Endothelial cell of umbilical vein (primary cell): ENCODE results near the gene GIGYF2. TPM values are rescaled to one million over a fixed set of nuclear protein-coding genes. Genes with fewer than 3 reads are reported as not detected.

ENCODE experiments used
- BruUV-seq: library from RNA; stranded (reverse); fragments of 400-500 nt; replicated peaks from 2 replicates; lab custom pipeline; 2021; lab: Mats Ljungman, UMichigan
- CTCF ChIA-PET: fragments of 300-600, 350-600 bp; sonication (Branson Sonifier 250); formaldehyde crosslinking; loops from one replicate; lab custom pipeline; 2021; ENCODE audit warnings: antibody characterized with exemption, inconsistent platforms; lab: Charles Lee
- POLR2A ChIA-PET: fragments of 300-600, 350-600 bp; sonication (Branson Sonifier 250); formaldehyde crosslinking; loops from one replicate; lab custom pipeline; 2021; ENCODE audit warnings: antibody characterized with exemption, inconsistent platforms; lab: Charles Lee
- DNase-seq: peaks from one replicate; pipeline ENCODE4 v3.0.0-alpha.2; 2011; ENCODE audit warnings: low read depth, low spot score
- FAIRE-seq: peaks from 2 replicates; lab custom pipeline; 2011; peaks lifted over from hg19 to GRCh38; lab: Jason Lieb, UNC
- H2AFZ ChIP-seq: 2 replicates; pipeline ENCODE4 v1.6.0; 2012; ENCODE audit warnings: low read depth, low read length, control low read depth, inconsistent platforms
- H3K27ac ChIP-seq: 2 replicates; pipeline ENCODE4 v1.5.1; 2011; ENCODE audit warnings: low read depth, mild to moderate bottlenecking, control low read depth, low read length, moderate library complexity; ENCODE audit not compliant: insufficient read depth
- H3K27me3 ChIP-seq, 2 experiments: 2 replicates each; pipeline versions ENCODE4 v1.6.0 to v1.6.1; 2011; ENCODE audit warnings: low read length in 2 of 2, mixed read lengths in 1 of 2; ENCODE audit not compliant: control insufficient read depth in 2 of 2, insufficient read depth in 2 of 2
- H3K36me3 ChIP-seq, 2 experiments: 2 replicates in 1 of 2; 3 replicates in 1 of 2; pipeline ENCODE4 v1.5.1; 2011; ENCODE audit warnings: low read length in 2 of 2, mild to moderate bottlenecking in 1 of 2, moderate library complexity in 1 of 2; ENCODE audit not compliant: control insufficient read depth in 2 of 2, insufficient read depth in 2 of 2; ENCODE audit errors: extremely low read depth in 1 of 2
- H3K4me1 ChIP-seq: 3 replicates; pipeline ENCODE4 v1.5.1; 2011; ENCODE audit warnings: mild to moderate bottlenecking, low read length; ENCODE audit not compliant: control insufficient read depth, insufficient read depth; ENCODE audit errors: extremely low read depth
- H3K4me2 ChIP-seq: 2 replicates; pipeline ENCODE4 v1.6.1; 2011; ENCODE audit warnings: low read length, control low read depth, mixed read lengths; ENCODE audit not compliant: insufficient read depth
- H3K4me3 ChIP-seq, 3 experiments: fragments of 200-600 bp in 1 of 3; sonication (generic), shearing (Covaris generic) in 1 of 3; replicated peaks in 1 of 3; 2 replicates each; pipeline ENCODE4 v1.5.1; 2011 to 2016; ENCODE audit warnings: control low read depth in 3 of 3, low read length in 3 of 3, mild to moderate bottlenecking in 2 of 3, inconsistent platforms in 1 of 3, low read depth in 1 of 3, moderate library complexity in 1 of 3; ENCODE audit not compliant: insufficient read depth in 1 of 3
- H3K79me2 ChIP-seq: 2 replicates; pipeline ENCODE4 v1.6.0; 2012; ENCODE audit warnings: low read length, inconsistent platforms; ENCODE audit not compliant: control insufficient read depth, insufficient read depth
- H3K9ac ChIP-seq: replicated peaks from 2 replicates; pipeline ENCODE3; 2011; ENCODE audit warnings: low read length, control low read depth; ENCODE audit not compliant: insufficient read depth; ENCODE audit errors: extremely low read depth
- H3K9me1 ChIP-seq: replicated peaks from 3 replicates; pipeline ENCODE4 v1.6.0; 2011; ENCODE audit warnings: mild to moderate bottlenecking, low read length; ENCODE audit not compliant: control insufficient read depth, insufficient read depth; ENCODE audit errors: extremely low read depth
- H3K9me3 ChIP-seq: replicated peaks from 2 replicates; pipeline ENCODE4 v1.5.1; 2012; ENCODE audit warnings: low read length, inconsistent platforms; ENCODE audit not compliant: control insufficient read depth, insufficient read depth
- H4K20me1 ChIP-seq: replicated peaks from 2 replicates; pipeline ENCODE3; 2011; ENCODE audit warnings: mild to moderate bottlenecking, low read length; ENCODE audit not compliant: control insufficient read depth, insufficient read depth; ENCODE audit errors: extremely low read depth
- EZH2 ChIP-seq: IDR thresholded peaks from 2 replicates; pipeline ENCODE4 v1.6.1; 2012; ENCODE audit warnings: borderline replicate concordance, low read depth, mild to moderate bottlenecking, moderate library complexity, low read length, inconsistent platforms; ENCODE audit not compliant: severe bottlenecking
- FOS ChIP-seq: IDR thresholded peaks from 2 replicates; pipeline ENCODE4 v1.6.1; 2011; ENCODE audit warnings: mild to moderate bottlenecking, low read length, moderate library complexity, borderline replicate concordance; ENCODE audit not compliant: insufficient read depth
- JUN ChIP-seq: IDR thresholded peaks from 2 replicates; pipeline ENCODE4 v1.6.1; 2011; ENCODE audit warnings: borderline replicate concordance, low read depth; ENCODE audit not compliant: insufficient read length, insufficient read depth
- POLR2A ChIP-seq: IDR thresholded peaks from 2 replicates; pipeline ENCODE4 v1.6.1; 2012; ENCODE audit warnings: low read depth, mild to moderate bottlenecking, control low read depth, low read length
- POLR2AphosphoS5 ChIP-seq: IDR thresholded peaks from 2 replicates; pipeline ENCODE4 v1.6.1; 2012; ENCODE audit warnings: low read depth, mild to moderate bottlenecking, control low read depth, low read length, moderate library complexity; ENCODE audit not compliant: insufficient read depth
- dilution Hi-C: fragments of 300-500 bp; cut with MboI; formaldehyde crosslinking; loops from one replicate; pipeline ENCODE4 v1.15.0; 2019; ENCODE audit warnings: low sequenced_read_pairs; ENCODE audit not compliant: extremely low pct_ligation_motif_present
- intact Hi-C: fragments of 100-400 bp; cut with micrococcal nuclease; formaldehyde crosslinking; loops from one replicate; pipeline ENCODE4 v1.10.0; 2022
- polyA plus RNA-seq, 4 experiments: library from polyadenylated mRNA; depleted of rRNA in 3 of 4; stranded (reverse) in 3 of 4; unstranded in 1 of 4; fragments of >200 nt; gene quantifications; 2 replicates each; pipeline versions ENCODE4 v1.2.1 to v1.2.3, GENCODE V29; 2011 to 2012; ENCODE audit warnings: missing spikeins in 1 of 4
- total RNA-seq: library from RNA; stranded (reverse); gene quantifications from 2 replicates; pipeline ENCODE4 v1.2.3, GENCODE V29; 2021
- TF ChIP-seq, protein P1 (sequence below): IDR thresholded peaks from 2 replicates; pipeline ENCODE4 v1.6.1; 2011; ENCODE audit not compliant: insufficient read depth, insufficient read length
- TF ChIP-seq, protein P2 (sequence below), 2 donors: IDR thresholded peaks; 1 replicate in 1 of 2; 2 replicates in 1 of 2; pipeline ENCODE4 v1.5.1; 2011; ENCODE audit warnings: low read length in 2 of 2, mild to moderate bottlenecking in 2 of 2, moderate library complexity in 2 of 2, control low read depth in 1 of 2, inconsistent platforms in 1 of 2, low read depth in 1 of 2; ENCODE audit not compliant: insufficient read depth in 1 of 2; ENCODE audit errors: extremely low read depth in 1 of 2

The GIGYF2 gene
- total and polyA plus RNA-seq, 2 donors (not counting 3 experiments of a cell fraction or from before 2014, with no cell fraction given), result 22.9 to 56.4 TPM

DNA sequence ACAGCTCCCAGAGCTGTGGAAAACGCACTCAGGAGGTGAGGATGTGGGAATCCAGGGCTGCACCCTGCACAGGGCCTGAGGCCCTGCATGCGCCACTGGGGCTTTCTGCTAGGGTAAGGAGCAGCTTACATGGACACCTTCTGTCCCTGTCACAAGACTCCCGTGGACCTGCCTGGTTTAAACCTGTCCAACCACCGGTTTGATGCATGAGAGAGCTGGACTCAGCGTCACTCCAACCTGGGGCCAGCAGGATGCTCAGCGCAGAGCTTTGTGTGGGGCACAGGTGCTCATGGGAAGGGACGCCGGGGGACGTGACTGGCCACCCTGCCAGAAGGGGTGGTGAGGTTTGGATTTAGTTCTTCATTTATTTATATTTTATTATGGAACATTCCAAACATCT is 197.1 kb downstream of the GIGYF2 start:
- H3K4me2 ChIP-seq, result no peak overlapping the region
- no peaks in the 10 kb centered on the region for H3K4me1 ChIP-seq
- no peak overlapping the region for H3K9ac ChIP-seq
- H3K9me1 ChIP-seq, result no peaks in the 10 kb centered on the region
- intact Hi-C loops, result no loop called here
- no peaks in the 10 kb centered on the region for H3K9me3 ChIP-seq
- TF ChIP-seq JUN (no peak), POLR2A (no peak), POLR2AphosphoS5 (no peak), EZH2 (no peak), FOS (no peak)
- TF ChIP-seq, protein P1, sequence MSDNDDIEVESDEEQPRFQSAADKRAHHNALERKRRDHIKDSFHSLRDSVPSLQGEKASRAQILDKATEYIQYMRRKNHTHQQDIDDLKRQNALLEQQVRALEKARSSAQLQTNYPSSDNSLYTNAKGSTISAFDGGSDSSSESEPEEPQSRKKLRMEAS, result no peak
- TF ChIP-seq, protein P2, sequence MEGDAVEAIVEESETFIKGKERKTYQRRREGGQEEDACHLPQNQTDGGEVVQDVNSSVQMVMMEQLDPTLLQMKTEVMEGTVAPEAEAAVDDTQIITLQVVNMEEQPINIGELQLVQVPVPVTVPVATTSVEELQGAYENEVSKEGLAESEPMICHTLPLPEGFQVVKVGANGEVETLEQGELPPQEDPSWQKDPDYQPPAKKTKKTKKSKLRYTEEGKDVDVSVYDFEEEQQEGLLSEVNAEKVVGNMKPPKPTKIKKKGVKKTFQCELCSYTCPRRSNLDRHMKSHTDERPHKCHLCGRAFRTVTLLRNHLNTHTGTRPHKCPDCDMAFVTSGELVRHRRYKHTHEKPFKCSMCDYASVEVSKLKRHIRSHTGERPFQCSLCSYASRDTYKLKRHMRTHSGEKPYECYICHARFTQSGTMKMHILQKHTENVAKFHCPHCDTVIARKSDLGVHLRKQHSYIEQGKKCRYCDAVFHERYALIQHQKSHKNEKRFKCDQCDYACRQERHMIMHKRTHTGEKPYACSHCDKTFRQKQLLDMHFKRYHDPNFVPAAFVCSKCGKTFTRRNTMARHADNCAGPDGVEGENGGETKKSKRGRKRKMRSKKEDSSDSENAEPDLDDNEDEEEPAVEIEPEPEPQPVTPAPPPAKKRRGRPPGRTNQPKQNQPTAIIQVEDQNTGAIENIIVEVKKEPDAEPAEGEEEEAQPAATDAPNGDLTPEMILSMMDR (IDR thresholded peaks at IDR 0.05; ENCODE audit: extremely low read depth in 1 of 2, insufficient read depth in 1 of 2, low read depth in 1 of 2, low read length in 2 of 2), result no peak
- H3K27me3 ChIP-seq, result no peaks in the 10 kb centered on the region
- dilution Hi-C loops, result no loop called here
- H3K36me3 ChIP-seq, result no peaks in the 10 kb centered on the region
- H4K20me1 ChIP-seq, result no peaks in the 10 kb centered on the region
- ChIA-PET POLR2A (no interaction called here), CTCF (interaction anchor here (1.1 kb wide), 1 partner anchor 279 kb away, joined by 3 read pairs; no protein-coding TSS in a partner anchor)
- DNase-seq, result no peak
- no peak overlapping the region for H3K4me3 ChIP-seq
- H3K27ac ChIP-seq, result no peak overlapping the region
- BruUV-seq, result no TSS peak
- no peaks in the 10 kb centered on the region for H3K79me2 ChIP-seq
- FAIRE-seq, result no peak
- H2AFZ ChIP-seq, result no peak overlapping the region
